Endodermal cell (in vitro differentiated cells): ENCODE data around the gene SS18L1. TPM values are rescaled to one million over a fixed set of nuclear protein-coding genes. Genes with fewer than 3 reads are reported as not detected.

Source experiments
- DNase-seq: peaks from one replicate; pipeline ENCODE4 v3.0.0-alpha.2; 2017
- H3K27ac ChIP-seq: 2 replicates; pipeline ENCODE4 v1.5.1; 2013; ENCODE audit warnings: mild to moderate bottlenecking, low read depth, low read length, moderate library complexity
- H3K27me3 ChIP-seq: 2 replicates; pipeline ENCODE4 v1.6.1; 2013; ENCODE audit warnings: mild to moderate bottlenecking, low read length, moderate library complexity; ENCODE audit not compliant: insufficient read depth, control insufficient read depth, poor library complexity, severe bottlenecking
- H3K36me3 ChIP-seq: 2 replicates; pipeline ENCODE4 v1.7.0; 2013; ENCODE audit warnings: mild to moderate bottlenecking, low read length, moderate library complexity; ENCODE audit not compliant: control insufficient read depth, insufficient read depth
- H3K4me1 ChIP-seq: one replicate; pipeline ENCODE4 v1.7.0; 2013; ENCODE audit warnings: low read length; ENCODE audit not compliant: control insufficient read depth, insufficient read depth
- H3K4me3 ChIP-seq: 2 replicates; pipeline ENCODE4 v1.5.1; 2013; ENCODE audit warnings: mild to moderate bottlenecking, low read length, moderate library complexity
- H3K9ac ChIP-seq: 2 replicates; pipeline ENCODE4 v1.6.1; 2013; ENCODE audit warnings: mild to moderate bottlenecking, low read length, moderate library complexity; ENCODE audit not compliant: poor library complexity, severe bottlenecking; ENCODE audit errors: extremely low read depth
- H3K9me3 ChIP-seq: 2 replicates; pipeline ENCODE4 v1.6.1; 2013; ENCODE audit warnings: mild to moderate bottlenecking, low read length, moderate library complexity; ENCODE audit not compliant: control insufficient read depth
- H3K27ac Mint-ChIP-seq: 2 replicates; pipeline ENCODE4 v1.8.0; 2020; ENCODE audit warnings: mixed read lengths
- H3K27me3 Mint-ChIP-seq: 2 replicates; pipeline ENCODE4 v1.8.0; 2021; ENCODE audit warnings: mild to moderate bottlenecking, mixed read lengths; ENCODE audit not compliant: insufficient read depth
- H3K36me3 Mint-ChIP-seq: 2 replicates; pipeline ENCODE4 v1.8.0; 2020; ENCODE audit warnings: low read depth, mixed read lengths
- H3K4me1 Mint-ChIP-seq: 2 replicates; pipeline ENCODE4 v1.8.0; 2020; ENCODE audit warnings: mixed read lengths
- H3K4me3 Mint-ChIP-seq: 2 replicates; pipeline ENCODE4 v1.8.0; 2020; ENCODE audit warnings: mild to moderate bottlenecking, moderate library complexity, mixed read lengths
- H3K9me3 Mint-ChIP-seq: 2 replicates; pipeline ENCODE4 v1.8.0; 2020; ENCODE audit warnings: mild to moderate bottlenecking, mixed read lengths
- CTCF ChIP-seq: fragments of 200-600 bp; sonication (generic); conservative IDR thresholded peaks from 2 replicates; pipeline ENCODE4 v1.5.0; 2021; ENCODE audit warnings: antibody characterized with exemption, mild to moderate bottlenecking
- WGBS, 2 experiments: methylation state at CpG; one replicate each; pipeline versions ENCODE4 v1.1.5 to v1.1.7; 2013; ENCODE audit warnings: missing lambda C conversion rate in 2 of 2, mixed read lengths in 1 of 2; ENCODE audit not compliant: insufficient coverage in 1 of 2, insufficient read length in 1 of 2; 5-methylcytosine and 5-hydroxymethylcytosine counted together
- total RNA-seq, 2 donors: library from RNA; stranded (reverse); fragmentation: NEBNext Ultra II Directional in 1 of 2; extraction: Animal tissue kit (Norgen Biotek cat#: 25700) in 1 of 2; gene quantifications; 2 replicates in 1 of 2; 3 replicates in 1 of 2; pipeline ENCODE4 v1.2.1, GENCODE V29; 2021

SS18L1 gene
- total RNA-seq, 2 donors from 2014 or later = 23.2 to 28.8 TPM

- Mint-ChIP-seq H3K36me3 (peaks cover 29% of the 10 kb centered on the region), H3K27ac (no peak overlapping the region), H3K4me1 (peaks cover 11% of the 10 kb centered on the region), H3K27me3 (no peaks in the 10 kb centered on the region), H3K4me3 (no peak overlapping the region), H3K9me3 (no peaks in the 10 kb centered on the region)
- H3K4me1 ChIP-seq = peaks cover 2% of the 10 kb centered on the region
- no peaks in the 10 kb centered on the region for H3K27me3 ChIP-seq
- no peak for DNase-seq
- no peak overlapping the region for H3K9ac ChIP-seq
- no peak overlapping the region for H3K4me3 ChIP-seq
- WGBS, 2 experiments = 97 to 99% methylated on average over 3 to 7 of the region's 9 CpGs
- no peak for TF ChIP-seq CTCF
- H3K27ac ChIP-seq = no peak overlapping the region
- peaks cover 42% of the 10 kb centered on the region for H3K36me3 ChIP-seq
- H3K9me3 ChIP-seq = no peaks in the 10 kb centered on the region
These were observed 16.7 kb downstream of the SS18L1 start for GRCh38 chr20:62160253-62160652.

- no peaks in the 10 kb centered on the region for H3K27me3 ChIP-seq
- 93 to 95% methylated on average over 10 to 17 of the region's 17 CpGs for WGBS, 2 experiments
- no peak overlapping the region for H3K4me3 Mint-ChIP-seq
- H3K27me3 Mint-ChIP-seq = no peaks in the 10 kb centered on the region
- no peak for DNase-seq
- H3K9ac ChIP-seq = no peak overlapping the region
- H3K27ac Mint-ChIP-seq = no peak overlapping the region
- no peaks in the 10 kb centered on the region for H3K9me3 ChIP-seq
- H3K4me3 ChIP-seq = no peak overlapping the region
- peaks cover 33% of the 10 kb centered on the region for H3K36me3 Mint-ChIP-seq
- TF ChIP-seq CTCF = no peak
- peaks cover 41% of the 10 kb centered on the region for H3K36me3 ChIP-seq
- no peaks in the 10 kb centered on the region for H3K9me3 Mint-ChIP-seq
- peaks cover 5% of the 10 kb centered on the region for H3K4me1 Mint-ChIP-seq
- H3K27ac ChIP-seq = no peak overlapping the region
- H3K4me1 ChIP-seq = peaks cover 1% of the 10 kb centered on the region
These were observed 17.3 kb downstream of the SS18L1 start for GRCh38 chr20:62160876-62161275.

GRCh38 chr20:62161347-62161746, 17.8 kb downstream of the SS18L1 start:
- Histone ChIP-seq H3K36me3 (peaks cover 41% of the 10 kb centered on the region), H3K9ac (no peak overlapping the region), H3K27ac (no peak overlapping the region), H3K4me3 (no peak overlapping the region), H3K4me1 (no peaks in the 10 kb centered on the region), H3K9me3 (no peaks in the 10 kb centered on the region), H3K27me3 (no peaks in the 10 kb centered on the region)
- WGBS, 2 experiments = 94% methylated on average over 17 of the region's 17 CpGs; no CpG with 5 or more reads in 1 of the 2 experiments
- no peak overlapping the region for H3K4me3 Mint-ChIP-seq
- peaks cover under 1% of the 10 kb centered on the region for H3K4me1 Mint-ChIP-seq
- peaks cover 38% of the 10 kb centered on the region for H3K36me3 Mint-ChIP-seq
- DNase-seq = no peak
- H3K27me3 Mint-ChIP-seq = no peaks in the 10 kb centered on the region
- no peak for TF ChIP-seq CTCF
- H3K27ac Mint-ChIP-seq = no peak overlapping the region
- no peaks in the 10 kb centered on the region for H3K9me3 Mint-ChIP-seq
